ENCODE results near the gene PTPRN.
A peak's percentile ranks its signal among the peaks of the same experiment; 100 is the strongest.

The PTPRN gene

GRCh38 chr2:219244789-219245147 is 64.4 kb downstream of the PTPRN start:
- no peak for DNase-seq (ENCODE audit: low read depth)
- no peak for TF ChIP-seq CTCF (conservative IDR thresholded peaks at IDR 0.05; ENCODE audit: low read length)
- H3K4me3 ChIP-seq (ENCODE audit: low read length) = peak overlapping the region; percentile 76

GRCh38 chr2:219243291-219243761 is 65.9 kb downstream of the PTPRN start:
- no peak overlapping the region; the same call in 1 of the 2 replicates for H3K4me3 ChIP-seq (ENCODE audit: low read length)
- DNase-seq (ENCODE audit: low read depth) = no peak
- no peak for TF ChIP-seq CTCF (conservative IDR thresholded peaks at IDR 0.05; ENCODE audit: low read length)

Measured in AG10803 (cell line).